C4-2B (cell line): ENCODE results near the gene SORCS2.

Experiments
- H3K27ac ChIP-seq: fragments of 450-650 bp; 2 replicates; pipeline ENCODE4 v1.5.1; 2017
- CTCF ChIP-seq: fragments of 450-650 bp; conservative IDR thresholded peaks from 2 replicates; pipeline ENCODE4 v1.5.1; 2017; ENCODE audit warnings: mild to moderate bottlenecking
- ZFX ChIP-seq: fragments of 450-650 bp; IDR thresholded peaks from 2 replicates; pipeline ENCODE4 v1.6.1; 2017

The SORCS2 gene

GRCh38 chr4:7625071-7625470, 432.7 kb downstream of the SORCS2 start:
- no peak overlapping the region for H3K27ac ChIP-seq
- TF ChIP-seq CTCF (no peak), ZFX (no peak)

GRCh38 chr4:7626531-7626930, 434.2 kb downstream of the SORCS2 start:
- no peak overlapping the region for H3K27ac ChIP-seq
- TF ChIP-seq ZFX, result no peak
- no peak for TF ChIP-seq CTCF

GRCh38 chr4:7627251-7628250, 435.2 kb downstream of the SORCS2 start:
- H3K27ac ChIP-seq, result no peak overlapping the region
- no peak for TF ChIP-seq CTCF
- no peak for TF ChIP-seq ZFX

GRCh38 chr4:7628432-7628831, 436.1 kb downstream of the SORCS2 start:
- TF ChIP-seq CTCF (no peak), ZFX (no peak)
- H3K27ac ChIP-seq, result no peak overlapping the region

GRCh38 chr4:7629501-7630254, 437.3 kb downstream of the SORCS2 start:
- TF ChIP-seq CTCF (no peak), ZFX (no peak)
- H3K27ac ChIP-seq, result no peak overlapping the region

GRCh38 chr4:7630568-7631287, 438.4 kb downstream of the SORCS2 start:
- no peak overlapping the region for H3K27ac ChIP-seq

More at GRCh38 chr4:7630568-7631287, 438.4 kb downstream of the SORCS2 start:
- TF ChIP-seq CTCF, result no peak
- no peak for TF ChIP-seq ZFX
